ENCODE measurements around the gene ZDHHC18. TPM values are rescaled to one million over a fixed set of nuclear protein-coding genes. Genes with fewer than 3 reads are reported as not detected.

ZDHHC18 gene, protein sequence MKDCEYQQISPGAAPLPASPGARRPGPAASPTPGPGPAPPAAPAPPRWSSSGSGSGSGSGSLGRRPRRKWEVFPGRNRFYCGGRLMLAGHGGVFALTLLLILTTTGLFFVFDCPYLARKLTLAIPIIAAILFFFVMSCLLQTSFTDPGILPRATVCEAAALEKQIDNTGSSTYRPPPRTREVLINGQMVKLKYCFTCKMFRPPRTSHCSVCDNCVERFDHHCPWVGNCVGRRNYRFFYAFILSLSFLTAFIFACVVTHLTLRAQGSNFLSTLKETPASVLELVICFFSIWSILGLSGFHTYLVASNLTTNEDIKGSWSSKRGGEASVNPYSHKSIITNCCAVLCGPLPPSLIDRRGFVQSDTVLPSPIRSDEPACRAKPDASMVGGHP
- total RNA-seq, result 6.5 TPM

DNA sequence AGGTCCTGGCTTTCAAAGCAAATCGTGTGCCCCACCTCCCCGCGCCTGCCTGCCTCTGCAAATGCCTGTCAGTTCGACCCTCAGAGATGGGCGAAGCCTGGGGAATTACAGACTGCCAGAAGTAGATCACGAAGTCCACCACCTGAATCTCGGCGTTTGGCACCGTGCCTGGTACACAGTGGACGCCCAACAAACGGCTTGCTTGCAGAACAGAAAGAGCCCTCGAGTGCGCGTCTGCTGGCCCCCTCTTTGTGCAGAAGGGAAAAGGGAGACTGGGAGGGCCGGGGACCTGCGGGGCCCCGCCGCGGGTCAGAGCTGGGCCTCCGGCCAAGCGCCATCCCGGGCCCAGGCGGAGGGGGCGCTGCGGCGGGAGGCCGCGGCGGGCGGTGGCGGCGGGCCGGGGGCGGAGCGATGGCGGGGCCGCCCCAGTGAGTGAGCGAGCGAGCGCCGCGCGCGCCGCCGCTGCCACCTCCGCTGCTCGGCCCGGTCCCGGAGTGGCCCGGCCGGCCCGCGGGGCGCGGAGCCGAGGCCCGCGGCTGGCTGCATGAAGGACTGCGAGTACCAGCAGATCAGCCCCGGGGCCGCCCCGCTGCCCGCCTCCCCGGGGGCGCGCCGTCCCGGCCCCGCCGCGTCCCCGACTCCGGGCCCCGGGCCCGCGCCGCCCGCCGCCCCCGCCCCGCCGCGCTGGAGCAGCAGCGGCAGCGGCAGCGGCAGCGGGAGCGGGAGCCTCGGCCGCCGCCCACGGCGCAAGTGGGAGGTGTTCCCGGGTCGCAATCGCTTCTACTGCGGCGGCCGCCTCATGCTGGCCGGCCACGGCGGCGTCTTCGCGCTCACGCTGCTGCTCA, at the start of gene ZDHHC18:
Gene ZDHHC18 (plus strand): TSS at position 428 of the 845 bp plus-strand sequence. CDS start 117 bp downstream, at position 545.
- peak; percentile 32 for DNase-seq

DNA sequence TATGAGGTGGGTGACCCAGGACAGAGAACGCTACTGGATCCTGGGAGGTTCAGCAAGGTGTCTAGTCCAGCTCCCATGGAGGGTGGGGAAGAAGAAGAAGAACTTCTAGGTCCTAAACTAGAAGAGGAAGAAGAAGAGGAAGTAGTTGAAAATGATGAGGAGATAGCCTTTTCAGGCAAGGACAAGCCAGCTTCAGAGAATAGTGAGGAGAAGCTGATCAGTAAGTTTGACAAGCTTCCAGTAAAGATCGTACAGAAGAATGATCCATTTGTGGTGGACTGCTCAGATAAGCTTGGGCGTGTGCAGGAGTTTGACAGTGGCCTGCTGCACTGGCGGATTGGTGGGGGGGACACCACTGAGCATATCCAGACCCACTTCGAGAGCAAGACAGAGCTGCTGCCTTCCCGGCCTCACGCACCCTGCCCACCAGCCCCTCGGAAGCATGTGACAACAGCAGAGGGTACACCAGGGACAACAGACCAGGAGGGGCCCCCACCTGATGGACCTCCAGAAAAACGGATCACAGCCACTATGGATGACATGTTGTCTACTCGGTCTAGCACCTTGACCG, 47.3 kb upstream of the ZDHHC18 start:
- no peak for DNase-seq

DNA sequence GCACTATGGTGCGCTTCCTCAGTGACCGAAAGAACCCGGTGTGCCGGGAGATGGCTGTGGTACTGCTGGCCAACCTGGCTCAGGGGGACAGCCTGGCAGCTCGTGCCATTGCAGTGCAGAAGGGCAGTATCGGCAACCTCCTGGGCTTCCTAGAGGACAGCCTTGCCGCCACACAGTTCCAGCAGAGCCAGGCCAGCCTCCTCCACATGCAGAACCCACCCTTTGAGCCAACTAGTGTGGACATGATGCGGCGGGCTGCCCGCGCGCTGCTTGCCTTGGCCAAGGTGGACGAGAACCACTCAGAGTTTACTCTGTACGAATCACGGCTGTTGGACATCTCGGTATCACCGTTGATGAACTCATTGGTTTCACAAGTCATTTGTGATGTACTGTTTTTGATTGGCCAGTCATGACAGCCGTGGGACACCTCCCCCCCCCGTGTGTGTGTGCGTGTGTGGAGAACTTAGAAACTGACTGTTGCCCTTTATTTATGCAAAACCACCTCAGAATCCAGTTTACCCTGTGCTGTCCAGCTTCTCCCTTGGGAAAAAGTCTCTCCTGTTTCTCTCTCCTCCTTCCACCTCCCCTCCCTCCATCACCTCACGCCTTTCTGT, 46.0 kb upstream of the ZDHHC18 start:
- DNase-seq, result no peak

DNA sequence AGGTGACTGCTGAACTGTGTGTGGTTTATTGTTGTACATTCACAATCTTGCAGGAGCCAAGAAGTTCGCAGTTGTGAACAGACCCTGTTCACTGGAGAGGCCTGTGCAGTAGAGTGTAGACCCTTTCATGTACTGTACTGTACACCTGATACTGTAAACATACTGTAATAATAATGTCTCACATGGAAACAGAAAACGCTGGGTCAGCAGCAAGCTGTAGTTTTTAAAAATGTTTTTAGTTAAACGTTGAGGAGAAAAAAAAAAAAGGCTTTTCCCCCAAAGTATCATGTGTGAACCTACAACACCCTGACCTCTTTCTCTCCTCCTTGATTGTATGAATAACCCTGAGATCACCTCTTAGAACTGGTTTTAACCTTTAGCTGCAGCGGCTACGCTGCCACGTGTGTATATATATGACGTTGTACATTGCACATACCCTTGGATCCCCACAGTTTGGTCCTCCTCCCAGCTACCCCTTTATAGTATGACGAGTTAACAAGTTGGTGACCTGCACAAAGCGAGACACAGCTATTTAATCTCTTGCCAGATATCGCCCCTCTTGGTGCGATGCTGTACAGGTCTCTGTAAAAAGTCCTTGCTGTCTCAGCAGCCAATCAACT, 45.2 kb upstream of the ZDHHC18 start:
- no peak for DNase-seq

DNA sequence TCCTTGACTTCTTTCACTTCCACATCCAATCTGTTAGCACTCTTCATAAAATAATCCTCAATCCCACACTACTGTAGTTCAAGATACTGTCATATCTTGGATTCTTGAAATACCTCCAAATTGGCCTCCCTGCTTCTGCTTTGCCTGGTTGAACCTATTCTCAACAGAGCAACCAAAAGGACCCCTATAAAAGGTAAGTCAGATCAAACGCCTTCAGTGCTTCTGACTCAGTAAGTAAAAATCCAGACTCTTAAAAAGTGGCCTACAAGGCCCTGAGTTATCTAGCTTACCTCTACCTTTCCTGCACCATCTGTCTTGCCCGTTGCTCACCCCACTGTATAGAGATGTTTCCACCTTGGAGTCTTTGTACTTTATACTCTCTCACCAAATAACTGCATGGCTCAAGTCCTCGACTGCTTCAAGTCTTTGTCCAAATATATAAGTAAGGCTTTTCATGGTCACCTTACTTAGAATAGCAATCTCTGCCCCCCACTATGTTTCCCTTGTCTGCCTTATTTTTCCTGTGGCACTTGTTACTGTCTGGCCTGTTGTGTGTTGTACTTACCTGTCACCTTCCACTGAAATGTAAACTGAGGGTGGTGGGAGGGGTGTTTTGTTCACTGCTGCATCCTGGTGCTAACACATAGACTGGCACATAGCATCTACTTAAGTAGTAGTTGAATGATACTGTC, 43.8 kb upstream of the ZDHHC18 start:
- DNase-seq, result no peak

DNA sequence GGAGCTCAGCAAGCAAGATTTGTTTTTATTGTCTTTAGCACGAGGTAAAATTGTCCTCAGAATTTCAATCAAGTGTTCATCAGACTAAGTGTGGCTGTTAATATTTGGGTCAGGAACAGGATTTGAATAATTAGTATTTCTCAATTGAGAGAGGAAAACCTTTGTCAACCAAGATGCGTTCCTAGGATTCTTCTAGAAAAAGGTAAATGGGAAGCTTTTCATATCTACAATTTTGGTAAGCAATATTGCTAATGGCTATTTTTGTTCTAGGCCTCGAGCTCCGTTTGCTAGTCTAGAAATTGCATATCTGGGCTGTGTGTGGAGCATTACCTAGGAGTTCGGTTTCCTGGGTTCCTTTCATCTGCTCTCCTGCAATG, 42.9 kb upstream of the ZDHHC18 start:
- DNase-seq, result no peak

DNA sequence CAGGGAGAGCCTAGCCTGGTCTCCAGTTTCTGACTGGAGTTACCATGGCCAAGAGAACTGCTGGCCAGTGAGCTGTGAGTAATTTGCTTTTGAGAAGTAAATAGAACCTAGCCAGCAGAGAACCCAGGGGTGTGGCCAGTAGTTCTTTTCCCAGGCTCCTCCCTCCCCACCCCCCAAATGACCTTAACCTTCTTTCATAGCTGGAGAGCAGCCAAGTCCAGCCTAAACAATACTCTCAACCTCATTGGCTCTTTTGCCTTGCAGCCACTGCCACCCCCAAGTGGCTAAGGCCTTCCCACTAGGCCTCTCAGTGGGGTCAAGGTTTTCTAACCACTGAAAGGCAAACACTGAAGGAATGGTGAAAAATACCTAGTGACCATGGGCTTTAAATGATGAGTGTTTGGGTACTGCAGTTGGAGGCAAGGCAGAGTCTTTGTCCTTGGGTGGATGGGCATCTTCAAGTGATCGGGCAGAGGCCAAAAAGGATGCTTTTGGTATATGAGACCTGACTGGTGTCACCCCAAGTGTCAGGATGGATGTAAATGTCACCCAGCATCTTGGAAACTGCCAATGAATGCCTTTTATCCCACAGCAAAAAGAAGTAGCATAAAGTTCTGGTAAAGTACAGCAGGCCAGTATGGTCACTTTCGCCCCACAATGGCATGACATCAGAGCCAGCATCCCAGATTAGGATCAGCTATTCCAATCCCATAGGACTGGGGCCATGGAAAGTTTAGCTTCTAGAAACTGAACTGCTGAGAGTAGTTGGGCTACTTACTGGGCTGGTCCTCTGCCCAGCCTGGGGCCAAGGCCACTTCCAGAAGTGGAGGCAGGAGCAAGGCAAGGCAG, 42.2 kb upstream of the ZDHHC18 start:
- DNase-seq, result no peak

DNA sequence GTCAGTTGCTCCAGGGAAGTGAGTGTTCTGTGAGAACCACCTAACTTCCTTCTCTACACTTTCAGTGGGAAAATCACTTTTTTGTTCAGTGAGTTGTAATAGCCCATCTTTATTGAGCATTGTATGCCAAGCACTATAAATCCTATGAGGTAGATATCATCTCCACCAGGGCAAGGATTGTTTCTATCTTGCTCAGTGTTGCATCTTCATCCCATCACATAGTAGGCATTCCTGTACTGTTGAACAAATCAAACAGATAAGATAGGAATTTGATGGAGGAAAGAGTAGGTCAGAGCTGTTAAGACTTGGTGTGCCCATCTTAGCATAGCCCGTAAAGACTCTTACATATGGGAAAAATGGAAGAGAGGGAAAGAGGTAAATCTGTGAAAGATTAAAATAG, 41.6 kb upstream of the ZDHHC18 start:
- no peak for DNase-seq

DNA sequence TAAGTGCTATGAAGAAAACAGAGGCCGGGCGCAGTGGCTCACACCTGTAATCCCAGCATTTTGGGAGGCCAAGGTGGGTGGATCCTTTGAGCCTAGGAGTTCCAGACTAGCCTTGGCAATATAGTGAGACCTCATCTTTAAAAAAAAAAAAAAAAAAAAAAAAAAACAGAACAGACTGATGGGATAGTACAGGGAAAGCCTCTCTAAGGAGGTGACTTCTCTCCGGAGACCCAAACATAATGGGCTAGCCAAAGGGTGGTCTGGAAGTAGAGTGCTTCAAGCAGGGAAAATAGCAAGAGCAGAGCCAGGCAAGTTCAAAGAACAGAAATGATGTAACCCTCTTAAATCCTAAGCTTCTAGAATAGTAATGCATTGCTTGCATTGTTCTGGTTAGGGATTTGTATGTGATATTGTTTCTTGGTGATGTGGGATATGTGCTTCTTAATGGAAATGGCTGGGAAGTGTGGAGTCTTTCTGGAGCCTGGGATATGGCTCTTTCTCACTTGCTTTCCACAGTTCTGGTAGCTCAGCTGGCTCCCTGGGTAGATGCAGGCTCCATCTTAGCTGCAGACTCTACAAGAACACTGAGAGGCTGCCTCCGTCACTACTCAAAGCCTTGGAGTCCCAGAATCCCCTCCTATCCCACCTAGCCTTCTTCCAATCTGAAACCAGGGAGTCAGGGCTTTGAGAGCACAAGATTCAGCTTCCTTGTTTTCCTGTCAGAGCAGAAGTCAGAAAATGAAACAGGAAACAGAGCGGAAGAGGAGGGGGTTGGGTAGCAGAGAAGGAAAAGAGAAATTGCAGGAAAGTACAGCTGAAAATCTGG, 40.7 kb upstream of the ZDHHC18 start:
- DNase-seq, result peak; percentile 61

DNA sequence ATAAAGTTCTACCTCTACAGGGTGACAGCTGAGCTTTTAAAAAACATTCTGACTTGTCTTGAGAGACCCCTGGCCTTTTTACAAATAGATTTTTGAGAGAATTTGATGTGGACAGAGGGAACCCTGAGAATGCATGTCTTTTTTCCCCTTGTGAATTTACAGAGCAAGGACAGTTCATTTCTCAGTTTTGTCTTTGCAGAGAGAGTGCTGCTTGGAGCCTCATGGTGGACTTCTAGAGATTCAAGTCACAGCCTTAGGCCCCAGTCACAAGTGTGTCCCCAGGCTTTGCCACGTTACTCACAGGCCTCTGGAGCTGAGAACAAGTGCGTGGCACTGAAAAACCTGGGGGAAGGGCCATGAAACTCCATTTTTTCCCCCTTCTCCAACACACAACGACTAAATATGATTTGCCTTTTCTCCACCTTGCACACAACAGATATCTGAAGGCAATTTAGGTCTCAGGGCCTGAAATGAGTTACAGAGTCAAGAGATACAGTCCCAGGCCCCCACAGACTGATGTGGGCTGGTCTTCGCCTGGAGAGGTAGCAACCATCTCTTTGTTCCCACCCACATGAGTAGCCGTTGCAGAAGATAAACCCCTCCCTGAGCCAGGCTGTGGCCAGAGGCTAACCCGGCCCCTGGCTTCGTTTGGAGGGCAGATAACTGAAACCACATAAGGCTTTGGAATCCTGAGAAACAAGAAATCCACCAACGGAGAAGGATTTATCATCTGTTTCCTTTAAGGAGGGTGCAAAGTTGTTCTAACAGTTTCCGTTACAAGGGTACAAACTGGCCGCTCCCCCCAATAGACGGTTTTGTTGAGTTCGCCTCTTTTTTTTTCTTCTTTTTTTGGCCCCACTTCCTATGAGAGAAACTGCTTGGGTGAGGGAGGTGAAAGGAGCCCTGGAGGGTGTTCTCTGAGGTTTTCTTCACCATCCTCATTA, 39.8 kb upstream of the ZDHHC18 start:
- peak; percentile 57 for DNase-seq

DNA sequence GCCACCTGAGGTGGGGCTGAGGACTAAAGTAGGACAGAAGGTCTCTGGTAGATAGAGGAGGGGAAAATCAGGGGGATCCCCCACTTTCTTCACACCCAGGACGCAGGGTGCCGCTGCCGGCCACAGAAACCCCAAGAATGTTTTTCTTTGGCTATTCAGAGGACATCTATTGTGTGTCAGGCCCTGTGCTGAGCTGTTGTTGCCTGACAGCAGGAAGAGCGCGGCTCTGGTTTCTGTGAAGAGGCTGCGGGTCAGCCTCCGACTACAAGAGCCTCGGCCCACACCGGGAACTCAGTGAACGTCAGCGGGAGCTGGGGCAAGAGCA, 39.1 kb upstream of the ZDHHC18 start:
- DNase-seq, result no peak

DNA sequence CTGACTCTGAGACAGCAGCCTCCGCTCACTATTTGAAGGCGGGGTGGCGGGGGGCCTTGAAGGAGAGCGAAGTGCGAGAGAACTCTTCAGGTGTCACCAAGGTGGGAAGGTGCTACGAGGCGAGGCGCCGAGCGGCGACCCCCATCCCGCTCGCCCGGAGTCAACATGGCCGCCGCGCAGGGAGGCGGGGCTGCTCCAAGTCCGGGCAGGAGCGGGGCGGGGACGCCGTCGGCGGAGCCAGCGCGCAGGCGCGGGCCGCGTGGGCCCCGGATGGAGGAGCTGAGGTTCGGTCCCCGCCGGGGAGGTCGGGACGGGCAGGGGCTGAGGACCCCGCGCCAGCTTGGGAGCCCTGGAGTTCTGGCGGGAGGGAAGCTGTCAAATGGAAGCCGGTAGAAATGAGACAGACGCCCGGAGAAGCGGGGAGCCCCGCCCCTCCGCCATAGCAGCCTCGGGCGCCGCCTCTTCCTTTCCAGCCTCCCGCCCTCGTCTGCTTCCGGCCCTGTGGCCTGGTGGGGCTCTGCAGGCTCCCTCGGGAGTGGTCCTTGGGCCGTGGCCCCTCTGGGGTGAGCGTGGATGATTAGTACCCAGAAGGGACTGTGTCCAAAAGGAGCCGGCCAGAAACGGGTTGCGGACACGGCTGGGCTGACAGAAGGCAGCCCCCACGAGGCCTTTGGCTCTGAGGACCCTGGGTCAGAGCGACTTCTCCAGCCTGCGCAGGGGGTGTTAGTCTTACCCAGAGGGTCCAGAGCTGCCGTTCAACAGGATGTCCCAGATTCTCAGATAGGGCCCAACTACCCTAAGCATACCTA, 38.6 kb upstream of the ZDHHC18 start, which contains the start of gene PIGV:
Gene PIGV (plus strand): TSS at position 245 of the 809 bp plus-strand sequence. CDS start 2,866 bp downstream, outside the sequence.
- peak; percentile 89 for DNase-seq

DNA sequence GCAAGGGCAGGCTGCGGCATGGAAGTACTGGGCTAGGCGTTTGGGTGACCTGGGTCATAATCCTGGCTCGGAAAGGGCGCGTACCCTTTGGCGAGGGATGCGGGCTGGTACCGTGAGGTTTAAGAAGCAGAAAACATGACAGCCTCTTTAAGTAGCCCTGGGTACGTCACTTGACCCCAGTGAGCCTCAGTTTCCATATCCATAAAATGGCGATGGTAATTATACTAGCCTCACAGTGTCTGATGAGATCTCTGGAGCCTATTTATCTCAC, 38.0 kb upstream of the ZDHHC18 start:
- no peak for DNase-seq

DNA sequence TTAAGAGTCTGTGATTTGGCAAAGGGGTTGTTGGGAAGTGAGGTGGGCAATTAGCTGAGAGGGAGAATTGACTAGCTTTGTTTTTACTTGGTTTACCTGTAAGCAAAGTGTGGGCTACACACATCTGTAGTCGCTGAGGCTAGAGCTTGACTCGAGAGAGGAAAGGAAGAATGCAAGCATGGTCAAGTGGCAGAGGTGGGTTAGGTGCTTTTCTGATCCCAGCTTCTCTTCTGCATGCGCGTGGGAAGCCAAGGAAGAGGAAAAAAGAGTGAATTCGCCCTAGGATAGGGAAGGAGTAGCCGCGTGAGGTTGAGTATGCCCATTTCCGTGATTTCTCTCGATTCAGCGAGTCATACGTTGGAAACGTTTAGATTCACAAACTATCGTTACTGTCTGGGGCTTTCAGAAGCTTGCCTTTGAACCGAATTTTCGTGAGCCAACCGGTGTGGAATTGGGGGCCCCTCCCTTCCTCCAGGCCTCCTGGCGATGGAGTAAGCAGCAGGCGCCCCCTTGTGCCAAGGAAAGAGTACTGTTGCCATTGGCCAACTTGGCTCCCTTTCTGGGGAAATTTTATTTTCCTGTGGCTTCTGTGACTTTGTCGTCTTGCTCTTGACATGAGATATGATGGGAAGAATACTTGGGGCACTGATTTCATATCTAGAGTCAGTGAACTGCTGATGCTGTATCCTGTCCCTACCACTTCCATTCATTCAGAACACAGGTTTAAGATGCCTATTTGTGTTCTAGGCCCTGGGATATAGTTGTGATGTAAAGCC, 37.5 kb upstream of the ZDHHC18 start:
- DNase-seq, result peak; percentile 81

DNA sequence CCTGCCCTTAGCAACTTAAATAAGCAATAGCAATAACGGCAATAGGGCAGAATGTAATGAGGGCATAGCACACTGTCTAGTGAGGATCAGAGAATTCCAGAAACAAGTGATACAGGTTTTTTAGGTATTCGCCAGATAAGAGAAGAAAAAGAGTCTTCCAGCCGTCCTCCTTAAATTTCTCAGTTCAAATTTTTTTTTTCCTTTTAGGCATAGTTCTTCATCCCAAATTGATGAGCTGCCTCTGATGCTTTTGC, 36.9 kb upstream of the ZDHHC18 start:
- DNase-seq, result no peak

DNA sequence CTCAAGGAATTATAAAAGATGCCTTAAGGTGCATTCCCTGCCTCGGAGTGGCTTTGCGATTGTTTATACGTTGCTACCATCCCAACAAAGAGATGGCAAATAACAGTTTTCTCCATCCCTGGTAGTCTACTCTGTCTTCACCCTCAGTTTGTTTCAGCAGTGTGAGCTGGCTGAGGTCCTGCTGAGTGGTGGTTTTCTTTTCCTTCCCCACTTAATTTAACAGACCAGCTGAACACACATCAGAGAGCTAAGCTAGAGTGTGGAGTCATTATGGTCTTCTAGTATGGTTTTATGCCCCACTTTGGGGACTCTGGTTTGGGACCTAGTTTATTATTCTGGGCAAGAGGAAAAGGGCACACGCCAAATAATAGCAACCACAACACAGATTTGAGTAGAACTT, 36.6 kb upstream of the ZDHHC18 start:
- no peak for DNase-seq

DNA sequence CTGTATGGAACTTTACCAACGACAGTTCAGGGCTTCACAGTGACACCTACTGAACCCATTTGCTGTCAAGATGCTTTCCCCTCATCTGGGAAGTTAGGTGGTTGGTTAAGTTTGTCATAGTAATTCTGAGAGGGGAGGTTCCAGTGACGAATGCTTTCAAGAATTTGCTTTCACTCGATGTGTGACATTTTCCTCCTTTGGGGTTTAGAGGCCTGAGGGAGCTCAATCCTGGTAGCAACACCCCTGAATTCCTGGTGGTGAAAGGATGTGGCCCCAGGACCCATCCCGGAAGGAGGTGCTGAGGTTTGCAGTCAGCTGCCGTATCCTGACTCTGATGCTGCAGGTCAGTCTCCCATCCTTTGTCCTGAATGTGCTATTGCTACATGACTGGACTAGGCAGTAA, 35.9 kb upstream of the ZDHHC18 start:
- DNase-seq, result no peak
